Chondrocyte (in vitro differentiated cells): ENCODE measurements around the gene DZIP1. TPM values are rescaled to one million over a fixed set of nuclear protein-coding genes. Genes with fewer than 3 reads are reported as not detected.

Experiments
- DNase-seq: peaks from one replicate; pipeline ENCODE4 v3.0.0; 2021; ENCODE audit warnings: mixed read lengths, low spot score
- H3K27ac Mint-ChIP-seq: one replicate; pipeline ENCODE4 v1.8.0; 2021; ENCODE audit warnings: mild to moderate bottlenecking, moderate library complexity, mixed read lengths; ENCODE audit not compliant: unreplicated experiment
- H3K27me3 Mint-ChIP-seq: 2 replicates; pipeline ENCODE4 v1.8.0; 2021; ENCODE audit warnings: low read depth, mixed read lengths
- H3K36me3 Mint-ChIP-seq: 2 replicates; pipeline ENCODE4 v1.8.0; 2021; ENCODE audit warnings: low read depth, mixed read lengths
- H3K4me1 Mint-ChIP-seq: 2 replicates; pipeline ENCODE4 v1.8.0; 2021; ENCODE audit warnings: low read depth, mild to moderate bottlenecking, mixed read lengths
- H3K4me3 Mint-ChIP-seq: one replicate; pipeline ENCODE4 v1.8.0; 2021; ENCODE audit warnings: mild to moderate bottlenecking, moderate library complexity, mixed read lengths; ENCODE audit not compliant: unreplicated experiment
- H3K9me3 Mint-ChIP-seq: 2 replicates; pipeline ENCODE4 v1.8.0; 2021; ENCODE audit warnings: low read depth, mixed read lengths
- CTCF ChIP-seq: fragments of 200-600 bp; sonication (generic); IDR thresholded peaks from 2 replicates; pipeline ENCODE4 v1.5.0; 2021; ENCODE audit warnings: antibody characterized with exemption, mild to moderate bottlenecking, moderate library complexity
- total RNA-seq: library from RNA; stranded (reverse); gene quantifications from 3 replicates; pipeline ENCODE4 v1.2.1, GENCODE V29; 2021

Gene DZIP1
- total RNA-seq, 1 donor from 2014 or later, result 42.4 TPM

DNA sequence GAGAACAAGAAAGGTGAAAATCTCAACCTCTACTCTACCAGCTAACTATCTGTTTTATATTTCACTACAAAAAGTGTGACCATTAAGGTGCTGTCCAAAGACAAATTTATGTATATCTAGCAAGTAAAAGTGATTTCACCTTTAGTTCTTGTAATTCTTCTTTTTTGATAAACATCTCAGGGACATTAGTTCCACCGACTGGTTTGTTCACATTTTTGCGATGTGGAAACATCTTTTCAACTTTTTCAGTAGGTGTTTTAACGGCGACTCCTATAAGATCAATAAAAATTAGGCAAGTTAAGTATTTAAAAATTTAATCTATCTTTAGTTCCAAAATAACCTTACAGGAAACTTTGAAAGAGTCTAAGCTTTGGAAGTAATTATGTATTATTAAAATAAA lies 58.6 kb downstream of the DZIP1 start:
- no peak for DNase-seq
- no peak overlapping the region for H3K27ac Mint-ChIP-seq
- H3K36me3 Mint-ChIP-seq, result peaks cover 50% of the 10 kb centered on the region
- no peaks in the 10 kb centered on the region for H3K4me1 Mint-ChIP-seq
- H3K9me3 Mint-ChIP-seq, result no peaks in the 10 kb centered on the region
- TF ChIP-seq CTCF, result no peak
- no peak overlapping the region for H3K4me3 Mint-ChIP-seq
- no peaks in the 10 kb centered on the region for H3K27me3 Mint-ChIP-seq

GRCh38 chr13:95579303-95579702 lies 65.2 kb downstream of the DZIP1 start:
- TF ChIP-seq CTCF, result no peak
- no peak overlapping the region for H3K27ac Mint-ChIP-seq
- no peaks in the 10 kb centered on the region for H3K9me3 Mint-ChIP-seq
- H3K36me3 Mint-ChIP-seq, result peaks cover 43% of the 10 kb centered on the region
- H3K4me3 Mint-ChIP-seq, result no peak overlapping the region
- DNase-seq, result no peak
- H3K27me3 Mint-ChIP-seq, result no peaks in the 10 kb centered on the region
- no peaks in the 10 kb centered on the region for H3K4me1 Mint-ChIP-seq

DNA sequence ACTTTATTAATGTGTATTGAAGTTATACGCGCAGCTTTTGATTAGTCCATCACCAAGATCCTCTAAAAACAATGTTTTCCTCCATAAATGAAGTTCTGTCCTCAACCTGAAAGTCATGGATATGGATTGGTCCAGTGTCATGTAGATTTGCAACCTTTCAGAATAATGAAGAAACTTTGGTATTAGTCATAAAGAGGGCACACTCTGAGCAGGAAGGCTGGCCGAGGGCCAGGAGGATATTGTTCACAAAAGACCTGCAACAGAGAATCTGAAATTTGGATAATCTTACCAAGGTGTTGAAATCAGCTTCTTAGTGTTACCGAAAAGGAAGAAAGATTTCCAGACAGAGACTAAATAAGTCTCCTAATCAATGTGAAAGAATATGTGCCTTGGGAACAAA lies 71.3 kb downstream of the DZIP1 start:
- Mint-ChIP-seq H3K4me1 (peaks cover 3% of the 10 kb centered on the region), H3K36me3 (peaks cover 13% of the 10 kb centered on the region), H3K9me3 (no peaks in the 10 kb centered on the region), H3K4me3 (no peak overlapping the region), H3K27me3 (no peaks in the 10 kb centered on the region), H3K27ac (no peak overlapping the region)
- DNase-seq, result no peak
- no peak for TF ChIP-seq CTCF

DNA sequence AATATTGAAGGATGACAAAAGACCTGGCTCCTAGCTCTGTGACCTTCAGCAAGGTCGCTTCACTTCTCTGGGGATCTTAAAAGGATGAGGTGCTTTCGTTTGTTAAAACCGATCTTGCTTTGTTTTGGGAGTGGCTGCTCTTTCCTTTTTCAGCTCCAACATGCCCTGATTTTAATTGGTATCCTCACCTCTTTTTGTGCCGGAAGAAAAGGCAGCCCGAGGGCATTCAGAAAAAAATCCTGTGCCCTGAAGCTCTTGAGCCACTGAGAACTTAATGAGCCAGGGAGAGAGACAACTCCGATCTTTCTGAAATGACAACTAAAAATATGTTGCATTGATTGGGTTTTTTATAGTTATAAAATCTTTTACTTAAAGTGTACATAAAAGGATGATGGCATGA lies 72.6 kb downstream of the DZIP1 start:
- H3K27ac Mint-ChIP-seq, result no peak overlapping the region
- no peaks in the 10 kb centered on the region for H3K27me3 Mint-ChIP-seq
- no peak for TF ChIP-seq CTCF
- H3K36me3 Mint-ChIP-seq, result peaks cover 11% of the 10 kb centered on the region
- no peak for DNase-seq
- peaks cover 7% of the 10 kb centered on the region for H3K9me3 Mint-ChIP-seq
- H3K4me1 Mint-ChIP-seq, result peaks cover 3% of the 10 kb centered on the region
- no peak overlapping the region for H3K4me3 Mint-ChIP-seq

DNA sequence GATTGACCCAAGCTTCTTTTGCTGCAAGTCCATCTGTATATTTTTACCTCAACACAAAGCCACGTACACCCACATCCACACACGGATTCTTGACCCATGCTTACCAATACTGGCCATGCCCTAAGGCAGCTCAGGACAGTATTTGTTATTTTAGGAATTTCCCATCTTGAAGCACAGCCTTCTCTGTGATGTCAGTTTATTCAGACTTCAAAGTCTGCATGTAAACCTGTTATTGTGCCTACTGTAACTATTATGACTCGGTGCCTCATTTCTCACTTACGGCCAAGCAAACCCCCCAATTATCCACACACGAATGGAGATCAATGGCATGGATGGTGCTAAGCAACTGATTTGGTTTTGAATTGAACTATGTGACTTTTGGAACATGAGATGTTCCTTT lies 74.5 kb downstream of the DZIP1 start:
- Mint-ChIP-seq H3K36me3 (peaks cover 4% of the 10 kb centered on the region), H3K4me1 (peaks cover 4% of the 10 kb centered on the region), H3K4me3 (no peak overlapping the region), H3K27me3 (no peaks in the 10 kb centered on the region), H3K27ac (no peak overlapping the region), H3K9me3 (peaks cover 18% of the 10 kb centered on the region)
- TF ChIP-seq CTCF, result no peak
- DNase-seq, result no peak
